Testis (tissue), 3 donors: ENCODE data around the gene CCDC15. TPM values are rescaled to one million over a fixed set of nuclear protein-coding genes. Genes with fewer than 3 reads are reported as not detected.

ENCODE experiments used
- DNase-seq: peaks from one replicate; pipeline ENCODE4 v3.0.0-alpha.2; 2019
- H3K27ac ChIP-seq, 2 donors: fragments of 200-600 bp; sonication (generic); one replicate each; pipeline ENCODE4 v1.5.1; 2019
- H3K27me3 ChIP-seq: fragments of 200-600 bp; sonication (generic); one replicate; pipeline ENCODE4 v1.5.1; 2019
- H3K36me3 ChIP-seq: fragments of 200-600 bp; sonication (generic); one replicate; pipeline ENCODE4 v1.5.1; 2017; ENCODE audit warnings: low read depth; ENCODE audit errors: missing control alignments
- H3K4me1 ChIP-seq: fragments of 200-600 bp; sonication (generic); one replicate; pipeline ENCODE4 v1.5.1; 2019
- H3K4me3 ChIP-seq, 2 donors: fragments of 200-600 bp; sonication (generic); one replicate each; pipeline ENCODE4 v1.5.1; 2017 to 2019
- H3K9me3 ChIP-seq: fragments of 200-600 bp; sonication (generic); one replicate; pipeline ENCODE4 v1.5.1; 2017
- POLR2A ChIP-seq: fragments of 450-650 bp; IDR thresholded peaks from one replicate; pipeline ENCODE4 v1.6.1; 2017; ENCODE audit warnings: antibody characterized with exemption, mild to moderate bottlenecking, moderate library complexity
- WGBS, 2 donors: methylation state at CpG; one replicate each; pipeline ENCODE4 v1.1.5; 2018; 5-methylcytosine and 5-hydroxymethylcytosine counted together
- intact Hi-C: fragments of 100-400 bp; cut with DNase I; formaldehyde crosslinking; loops from one replicate; pipeline ENCODE4 v1.15.1; 2023; ENCODE audit warnings: low total_unique reads
- polyA plus RNA-seq: library from polyadenylated mRNA; stranded (reverse); fragments of 350-450 nt; fragmentation: Illumina TruSeq; extraction: RNeasy Lipid Tissue Mini Kit (QIAGEN cat#74804); gene quantifications from one replicate; pipeline ENCODE4 v1.2.3, GENCODE V29; 2014; ENCODE audit warnings: low read depth, low replicate concordance; ENCODE audit not compliant: insufficient read depth
- total RNA-seq, 2 donors: library from RNA; depleted of rRNA; stranded (reverse); fragments of >200 nt; gene quantifications; one replicate each; pipeline ENCODE4 v1.2.3, GENCODE V29; 2016
- TF ChIP-seq, protein P1 (sequence below), 3 experiments: fragments of 450-650 bp in 2 of 3; fragments of 200-600 bp in 1 of 3; sonication (generic) in 1 of 3; IDR thresholded peaks; one replicate each; pipeline ENCODE4 v1.5.1; 2016 to 2019; ENCODE audit warnings: antibody characterized with exemption in 3 of 3, mild to moderate bottlenecking in 2 of 3, moderate library complexity in 1 of 3

The CCDC15 gene
- total and polyA plus RNA-seq, 3 donors from 2014 or later = 8.0 to 15.1 (median 14.9) TPM

DNA sequence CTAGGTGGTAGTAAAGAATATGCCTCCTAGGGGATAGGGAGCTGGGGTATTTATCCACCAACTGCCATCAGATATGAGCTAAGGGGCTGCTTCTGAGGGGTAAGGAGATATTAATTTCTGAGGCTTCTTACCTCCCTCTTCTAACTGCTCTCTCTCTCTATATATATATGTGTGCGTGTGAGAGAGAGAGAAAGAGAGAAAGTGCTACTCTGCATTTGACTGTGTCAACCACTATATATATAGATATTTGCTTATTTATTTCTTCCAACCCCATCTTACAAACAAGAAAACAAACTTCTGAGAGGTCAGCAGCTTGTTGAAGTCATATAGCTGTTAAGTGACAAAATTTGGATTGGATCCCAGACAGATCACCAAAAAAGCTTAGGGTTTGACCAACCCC lies 12.3 kb upstream of the CCDC15 start:
- H3K36me3 ChIP-seq = no peaks in the 10 kb centered on the region
- WGBS, 2 donors = 97 to 100% methylated on average over 1 of the region's 1 CpG
- intact Hi-C loops = no loop called here
- no peaks in the 10 kb centered on the region for H3K9me3 ChIP-seq
- no peak for TF ChIP-seq POLR2A
- TF ChIP-seq, protein P1, sequence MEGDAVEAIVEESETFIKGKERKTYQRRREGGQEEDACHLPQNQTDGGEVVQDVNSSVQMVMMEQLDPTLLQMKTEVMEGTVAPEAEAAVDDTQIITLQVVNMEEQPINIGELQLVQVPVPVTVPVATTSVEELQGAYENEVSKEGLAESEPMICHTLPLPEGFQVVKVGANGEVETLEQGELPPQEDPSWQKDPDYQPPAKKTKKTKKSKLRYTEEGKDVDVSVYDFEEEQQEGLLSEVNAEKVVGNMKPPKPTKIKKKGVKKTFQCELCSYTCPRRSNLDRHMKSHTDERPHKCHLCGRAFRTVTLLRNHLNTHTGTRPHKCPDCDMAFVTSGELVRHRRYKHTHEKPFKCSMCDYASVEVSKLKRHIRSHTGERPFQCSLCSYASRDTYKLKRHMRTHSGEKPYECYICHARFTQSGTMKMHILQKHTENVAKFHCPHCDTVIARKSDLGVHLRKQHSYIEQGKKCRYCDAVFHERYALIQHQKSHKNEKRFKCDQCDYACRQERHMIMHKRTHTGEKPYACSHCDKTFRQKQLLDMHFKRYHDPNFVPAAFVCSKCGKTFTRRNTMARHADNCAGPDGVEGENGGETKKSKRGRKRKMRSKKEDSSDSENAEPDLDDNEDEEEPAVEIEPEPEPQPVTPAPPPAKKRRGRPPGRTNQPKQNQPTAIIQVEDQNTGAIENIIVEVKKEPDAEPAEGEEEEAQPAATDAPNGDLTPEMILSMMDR (IDR thresholded peaks at IDR 0.05) = no peak
- H3K4me1 ChIP-seq = no peaks in the 10 kb centered on the region
- H3K27me3 ChIP-seq = no peaks in the 10 kb centered on the region
- H3K4me3 ChIP-seq = no peak overlapping the region
- no peak for DNase-seq
- H3K27ac ChIP-seq = no peak overlapping the region

DNA sequence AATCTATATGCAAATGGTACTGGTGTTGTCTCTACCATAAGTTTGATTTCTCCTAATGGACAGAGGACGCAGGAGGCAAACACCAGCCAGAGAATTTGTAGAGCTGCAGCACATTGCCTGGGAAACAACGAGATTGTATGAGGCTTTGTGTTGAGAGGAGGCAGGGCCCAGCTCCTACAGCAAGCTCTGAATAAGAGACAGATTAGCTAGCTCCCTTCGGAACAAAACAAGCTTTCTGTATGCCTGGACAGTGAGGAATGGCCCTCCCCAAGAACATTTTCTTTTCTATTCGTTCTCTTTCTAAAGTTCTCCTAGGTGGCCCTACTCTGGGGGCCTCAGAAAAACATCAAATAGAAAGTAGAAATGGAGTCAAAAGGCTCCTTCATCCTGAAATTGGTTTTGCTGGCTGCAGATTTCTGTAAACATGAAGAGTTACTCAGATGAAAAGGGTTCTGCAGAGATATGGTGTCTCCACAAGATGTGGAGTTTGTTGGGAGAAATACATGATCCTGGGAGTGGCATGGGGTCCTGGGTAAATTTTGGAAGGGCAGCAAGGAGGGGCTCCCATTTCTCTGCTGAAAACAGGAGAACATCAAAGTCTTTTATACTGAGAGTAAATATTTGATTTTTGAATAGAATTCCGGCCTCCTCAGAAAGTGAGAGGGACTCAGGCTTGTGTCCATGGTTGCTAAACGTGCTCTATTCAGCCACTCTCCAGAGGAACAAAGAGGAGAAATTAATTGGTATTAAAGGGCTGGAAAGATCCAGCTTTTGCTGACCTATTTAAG lies 11.3 kb upstream of the CCDC15 start:
- H3K27ac ChIP-seq = no peak overlapping the region
- intact Hi-C loops = no loop called here

DNA sequence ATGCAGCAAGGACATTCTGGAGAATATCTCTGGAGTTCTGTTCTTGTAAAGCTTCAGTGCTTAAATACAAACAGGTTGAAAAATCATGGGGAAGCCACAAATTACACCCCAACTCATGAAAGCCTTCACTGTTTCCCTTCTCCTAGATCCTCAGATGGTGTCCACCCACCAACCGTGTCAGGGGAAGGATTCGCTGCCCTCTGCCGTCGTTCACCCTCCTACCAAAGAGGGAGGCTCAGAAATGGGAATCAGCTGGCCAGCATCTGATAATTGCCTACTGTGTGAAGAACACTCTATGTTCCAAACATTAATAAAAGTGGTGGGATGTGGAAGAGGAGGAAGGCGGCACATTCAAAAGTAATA lies 10.8 kb upstream of the CCDC15 start:
- no peak overlapping the region for H3K27ac ChIP-seq
- H3K4me1 ChIP-seq = no peaks in the 10 kb centered on the region
- WGBS, 2 donors = 68 to 83% methylated on average over 5 of the region's 5 CpGs
- H3K36me3 ChIP-seq = no peaks in the 10 kb centered on the region
- intact Hi-C loops = no loop called here
- DNase-seq = no peak
- H3K9me3 ChIP-seq = no peaks in the 10 kb centered on the region
- TF ChIP-seq, protein P1 (IDR thresholded peaks at IDR 0.05) = no peak
- no peak for TF ChIP-seq POLR2A
- H3K4me3 ChIP-seq = no peak overlapping the region
- no peaks in the 10 kb centered on the region for H3K27me3 ChIP-seq

More for the DNA sequence above, 11.3 kb upstream of the CCDC15 start:
- 62 to 66% methylated on average over 6 of the region's 6 CpGs for WGBS, 2 donors
- TF ChIP-seq, protein P1 (IDR thresholded peaks at IDR 0.05) = no peak
- Histone ChIP-seq H3K4me1 (no peaks in the 10 kb centered on the region), H3K4me3 (no peak overlapping the region), H3K36me3 (no peaks in the 10 kb centered on the region), H3K9me3 (no peaks in the 10 kb centered on the region), H3K27me3 (no peaks in the 10 kb centered on the region)
- no peak for DNase-seq

DNA sequence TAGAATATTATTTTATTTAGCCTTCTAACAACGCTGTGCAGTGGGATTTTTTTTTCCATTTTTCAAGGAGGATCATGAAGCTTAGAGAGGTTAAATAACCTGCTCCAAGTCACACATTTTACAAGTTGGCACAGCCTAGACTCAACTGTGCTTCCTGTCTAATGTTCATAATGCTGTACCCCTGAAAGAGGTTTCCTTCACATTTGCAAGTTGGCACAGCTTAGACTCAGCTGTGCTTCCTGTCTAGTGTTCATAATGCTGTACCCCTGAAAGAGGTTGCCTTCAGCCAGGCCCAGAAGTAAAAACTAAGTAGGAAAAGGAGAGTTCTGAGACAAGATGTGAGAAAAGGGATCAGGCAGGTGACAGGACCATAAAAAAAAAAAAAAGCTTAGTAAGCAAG lies 10.3 kb upstream of the CCDC15 start:
- Histone ChIP-seq H3K9me3 (no peaks in the 10 kb centered on the region), H3K27ac (no peak overlapping the region), H3K4me1 (no peaks in the 10 kb centered on the region), H3K4me3 (no peak overlapping the region), H3K27me3 (no peaks in the 10 kb centered on the region), H3K36me3 (no peaks in the 10 kb centered on the region)
- intact Hi-C loops = no loop called here
- no peak for TF ChIP-seq POLR2A
- TF ChIP-seq, protein P1 (IDR thresholded peaks at IDR 0.05) = no peak
- WGBS, 2 donors = 42 to 94% methylated on average over 1 of the region's 1 CpG
- no peak for DNase-seq

GRCh38 chr11:124944565-124944964 lies 9.4 kb upstream of the CCDC15 start:
- no peak for TF ChIP-seq POLR2A
- TF ChIP-seq, protein P1 (IDR thresholded peaks at IDR 0.05) = no peak
- H3K27me3 ChIP-seq = no peaks in the 10 kb centered on the region
- no peak overlapping the region for H3K27ac ChIP-seq
- WGBS, 2 donors = 67 to 90% methylated on average over 3 of the region's 3 CpGs
- H3K4me3 ChIP-seq = no peak overlapping the region
- intact Hi-C loops = no loop called here
- H3K9me3 ChIP-seq = no peaks in the 10 kb centered on the region
- H3K4me1 ChIP-seq = no peaks in the 10 kb centered on the region
- H3K36me3 ChIP-seq = no peaks in the 10 kb centered on the region
- no peak for DNase-seq
